SK-N-SH (cell line): ENCODE measurements around the gene TYK2. TPM values are rescaled to one million over a fixed set of nuclear protein-coding genes. Genes with fewer than 3 reads are reported as not detected.

Source experiments
- CTCF ChIA-PET: fragments of 300-600, 350-600 bp; formaldehyde crosslinking; extraction: SDS; loops from one replicate; lab custom pipeline; 2021; lab: Yijun Ruan, JAX
- POLR2A ChIA-PET: fragments of 350-600 bp; sonication (Branson Sonifier 250); formaldehyde crosslinking; extraction: SDS; loops from one replicate; lab custom pipeline; 2020; ENCODE audit warnings: antibody characterized with exemption, inconsistent platforms; lab: Yijun Ruan, JAX
- DNase-seq: peaks from one replicate; pipeline ENCODE4 v3.0.0; 2012
- H2AFZ ChIP-seq: fragments of 200-600 bp; sonication (generic); 2 replicates; pipeline ENCODE4 v1.8.1; 2016; ENCODE audit warnings: antibody characterized with exemption, mild to moderate bottlenecking, low read depth
- H3F3A ChIP-seq: fragments of 200-600 bp; sonication (generic); replicated peaks from 2 replicates; pipeline ENCODE3; 2016; ENCODE audit warnings: antibody characterized with exemption, mild to moderate bottlenecking; ENCODE audit not compliant: insufficient read depth
- H3K27ac ChIP-seq, 2 experiments: fragments of 200-500 bp in 1 of 2; fragments of 200-600 bp in 1 of 2; sonication (Bioruptor generic) in 1 of 2; sonication (generic), shearing (Covaris generic) in 1 of 2; 2 replicates each; pipeline versions ENCODE4 v1.5.1 to v1.6.1; 2014 to 2016; ENCODE audit warnings: low read depth in 2 of 2, inconsistent platforms in 1 of 2, low read length in 1 of 2, mild to moderate bottlenecking in 1 of 2, mixed read lengths in 1 of 2
- H3K27me3 ChIP-seq: fragments of 200-600 bp; sonication (generic), shearing (Covaris generic); 2 replicates; pipeline ENCODE4 v1.6.1; 2016; ENCODE audit warnings: mixed run types; ENCODE audit not compliant: insufficient read depth
- H3K36me3 ChIP-seq, 2 experiments: fragments of 200-500 bp in 1 of 2; fragments of 200-600 bp in 1 of 2; sonication (Bioruptor generic) in 1 of 2; sonication (generic) in 1 of 2; replicated peaks in 1 of 2; 2 replicates each; pipeline versions ENCODE3 to v1.5.1; 2014 to 2016; ENCODE audit warnings: low read length in 1 of 2, mild to moderate bottlenecking in 1 of 2; ENCODE audit not compliant: insufficient read depth in 2 of 2, control insufficient read depth in 1 of 2
- H3K4me1 ChIP-seq, 2 experiments: fragments of 200-500 bp in 1 of 2; fragments of 200-600 bp in 1 of 2; sonication (Bioruptor generic) in 1 of 2; sonication (generic), shearing (Covaris generic) in 1 of 2; 2 replicates each; pipeline versions ENCODE4 v1.5.1 to v1.6.1; 2014 to 2016; ENCODE audit warnings: low read depth in 1 of 2, low read length in 1 of 2, mixed run types in 1 of 2; ENCODE audit not compliant: insufficient read depth in 2 of 2, control insufficient read depth in 1 of 2
- H3K4me2 ChIP-seq: fragments of 200-600 bp; sonication (generic), shearing (Covaris generic); 2 replicates; pipeline ENCODE4 v1.6.1; 2017; ENCODE audit warnings: mixed run types
- H3K4me3 ChIP-seq, 2 experiments: fragments of 200-500 bp in 1 of 2; fragments of 200-600 bp in 1 of 2; sonication (Bioruptor generic) in 1 of 2; sonication (generic), shearing (Covaris generic) in 1 of 2; 2 replicates each; pipeline versions ENCODE4 v1.5.1 to v1.8.1; 2014 to 2016; ENCODE audit warnings: low read depth in 2 of 2, inconsistent platforms in 1 of 2, low read length in 1 of 2, mild to moderate bottlenecking in 1 of 2, mixed read lengths in 1 of 2, moderate library complexity in 1 of 2
- H3K79me2 ChIP-seq: fragments of 200-600 bp; sonication (generic); 2 replicates; pipeline ENCODE4 v1.8.1; 2017; ENCODE audit warnings: mild to moderate bottlenecking; ENCODE audit not compliant: insufficient read depth
- H3K9ac ChIP-seq: fragments of 200-600 bp; sonication (generic); 2 replicates; pipeline ENCODE4 v1.6.1; 2017; ENCODE audit warnings: mixed run types
- H3K9me2 ChIP-seq: fragments of 200-600 bp; sonication (generic); 2 replicates; pipeline ENCODE4 v1.6.1; 2017; ENCODE audit warnings: mixed run types
- H3K9me3 ChIP-seq: fragments of 200-600 bp; sonication (generic); 2 replicates; pipeline ENCODE4 v1.6.1; 2017; ENCODE audit warnings: mixed run types, mild to moderate bottlenecking, moderate library complexity
- H4K20me1 ChIP-seq: fragments of 200-600 bp; sonication (generic); 2 replicates; pipeline ENCODE4 v1.6.1; 2017; ENCODE audit warnings: mild to moderate bottlenecking, mixed run types; ENCODE audit not compliant: insufficient read depth
- ELF1 ChIP-seq: IDR thresholded peaks from 2 replicates; pipeline ENCODE4 v1.4.0; 2012
- EP300 ChIP-seq, 2 experiments: IDR thresholded peaks; 2 replicates each; pipeline versions ENCODE4 v1.4.0 to v1.6.1; 2012; ENCODE audit warnings: borderline replicate concordance in 1 of 2, low read depth in 1 of 2, low read length in 1 of 2
- EZH2phosphoT487 ChIP-seq: fragments of 200-600 bp; sonication (generic); IDR thresholded peaks from 2 replicates; pipeline ENCODE4 v1.6.1; 2017; ENCODE audit warnings: low read depth, mixed run types, mild to moderate bottlenecking, antibody characterized with exemption, moderate library complexity, borderline replicate concordance
- FOSL2 ChIP-seq: IDR thresholded peaks from 2 replicates; pipeline ENCODE4 v1.4.0; 2012; ENCODE audit warnings: low read depth, mild to moderate bottlenecking, moderate library complexity, borderline replicate concordance
- FOXM1 ChIP-seq: IDR thresholded peaks from 2 replicates; pipeline ENCODE4 v1.4.0; 2012; ENCODE audit warnings: low read depth, mild to moderate bottlenecking
- GABPA ChIP-seq: IDR thresholded peaks from 2 replicates; pipeline ENCODE4 v1.4.0; 2012; ENCODE audit warnings: low read depth, mild to moderate bottlenecking
- MEF2A ChIP-seq: IDR thresholded peaks from 2 replicates; pipeline ENCODE4 v1.4.0; 2012; ENCODE audit warnings: low read depth, borderline replicate concordance
- MXI1 ChIP-seq: IDR thresholded peaks from 2 replicates; pipeline ENCODE4 v1.6.1; 2012; ENCODE audit warnings: mild to moderate bottlenecking, low read depth, low read length, improper control_type of control experiment
- NFIC ChIP-seq: IDR thresholded peaks from 2 replicates; pipeline ENCODE4 v1.4.0; 2012; ENCODE audit warnings: borderline replicate concordance
- POLR2AphosphoS5 ChIP-seq: IDR thresholded peaks from 2 replicates; pipeline ENCODE4 v1.6.1; 2012; ENCODE audit warnings: low read depth, low read length
- RAD21 ChIP-seq: IDR thresholded peaks from 2 replicates; pipeline ENCODE4 v1.6.1; 2012; ENCODE audit warnings: mild to moderate bottlenecking, low read length
- RCOR1 ChIP-seq: fragments of 150-350 bp; IDR thresholded peaks from 2 replicates; pipeline ENCODE4 v1.6.1; 2017; ENCODE audit warnings: antibody characterized with exemption, low read length
- SIN3A ChIP-seq: IDR thresholded peaks from 2 replicates; pipeline ENCODE4 v1.6.1; 2012; ENCODE audit warnings: low read depth, mild to moderate bottlenecking, low read length, moderate library complexity, borderline replicate concordance
- SMC3 ChIP-seq: IDR thresholded peaks from 2 replicates; pipeline ENCODE4 v1.6.1; 2012; ENCODE audit warnings: low read depth, low read length, improper control_type of control experiment
- TCF12 ChIP-seq: IDR thresholded peaks from 2 replicates; pipeline ENCODE4 v1.4.0; 2012
- YY1 ChIP-seq: IDR thresholded peaks from 2 replicates; pipeline ENCODE4 v1.4.0; 2012; ENCODE audit warnings: low read depth, mild to moderate bottlenecking
- WGBS: methylation state at CpG from one replicate; pipeline ENCODE4 v1.1.6; 2017; ENCODE audit warnings: low lambda C conversion rate; 5-methylcytosine and 5-hydroxymethylcytosine counted together
- polyA plus RNA-seq, 3 experiments: library from polyadenylated mRNA; depleted of rRNA; stranded (reverse); fragments of >200 nt; gene quantifications; 2 replicates each; pipeline ENCODE4 v1.2.3, GENCODE V29; 2012
- TF ChIP-seq, protein P1 (sequence below): IDR thresholded peaks from 2 replicates; pipeline ENCODE4 v1.4.0; 2012; ENCODE audit warnings: low read depth
- TF ChIP-seq, protein P2 (sequence below): fragments of 150-350 bp; IDR thresholded peaks from 2 replicates; pipeline ENCODE4 v1.6.1; 2016; ENCODE audit warnings: mild to moderate bottlenecking, low read depth, low read length
- TF ChIP-seq, protein P3 (sequence below): fragments of 200-600 bp; sonication (generic); IDR thresholded peaks from 2 replicates; pipeline ENCODE4 v1.6.1; 2017; ENCODE audit warnings: antibody characterized with exemption, mild to moderate bottlenecking, moderate library complexity
- TF ChIP-seq, protein P4 (sequence below): IDR thresholded peaks from 2 replicates; pipeline ENCODE4 v1.4.0; 2012; ENCODE audit warnings: low read depth, borderline replicate concordance

The TYK2 gene
- polyA plus RNA-seq, 1 of the 3 experiments (the other 2 are of a cell fraction) = 44.6 TPM

DNA sequence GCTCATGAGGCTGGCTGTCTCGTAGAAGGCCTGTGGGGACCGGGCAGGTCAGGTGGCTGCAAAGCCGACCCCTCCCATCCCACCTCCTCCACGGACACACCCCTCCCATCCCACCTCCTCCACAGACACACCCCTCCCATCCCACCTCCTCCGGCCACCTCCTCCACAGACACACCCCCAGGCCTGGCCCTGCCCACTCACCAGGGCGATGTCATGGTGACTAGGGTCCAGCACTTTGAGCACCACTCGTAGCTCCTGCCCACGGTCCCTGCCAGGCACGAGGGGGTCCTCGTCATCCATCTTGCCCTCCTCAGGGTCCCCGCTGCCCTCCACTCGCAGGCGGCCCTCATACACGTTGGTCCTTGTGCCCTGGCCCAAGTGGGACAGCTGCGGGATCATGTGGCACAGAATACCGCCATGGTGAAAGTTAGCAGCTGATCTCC lies 18.8 kb downstream of the TYK2 start:
- no peaks in the 10 kb centered on the region for H3K9me3 ChIP-seq
- no peak overlapping the region for H3K9ac ChIP-seq
- H3K27ac ChIP-seq = no peak overlapping the region
- H3K36me3 ChIP-seq = peaks cover 6 to 24% of the 10 kb centered on the region in 2 experiments
- POLR2A ChIA-PET = no interaction called here
- H3K4me3 ChIP-seq = no peak overlapping the region
- CTCF ChIA-PET = interaction anchor here (0.8 to 1.2 kb wide), 3 partner anchors 55 to 103 kb away, joined by 3 read pairs; no protein-coding TSS in a partner anchor
- no peak overlapping the region for H2AFZ ChIP-seq
- H3K9me2 ChIP-seq = no peaks in the 10 kb centered on the region
- H3K27me3 ChIP-seq = no peaks in the 10 kb centered on the region
- no peaks in the 10 kb centered on the region for H4K20me1 ChIP-seq
- H3K4me1 ChIP-seq = no peaks in the 10 kb centered on the region
- DNase-seq = no peak
- no peaks in the 10 kb centered on the region for H3F3A ChIP-seq
- TF ChIP-seq RAD21 (no peak), FOXM1 (no peak), TCF12 (no peak), RCOR1 (no peak), GABPA (no peak), ELF1 (no peak), SIN3A (no peak), MXI1 (no peak), EZH2phosphoT487 (no peak), MEF2A (no peak), YY1 (no peak), FOSL2 (no peak), POLR2AphosphoS5 (no peak)
- TF ChIP-seq, protein P1, sequence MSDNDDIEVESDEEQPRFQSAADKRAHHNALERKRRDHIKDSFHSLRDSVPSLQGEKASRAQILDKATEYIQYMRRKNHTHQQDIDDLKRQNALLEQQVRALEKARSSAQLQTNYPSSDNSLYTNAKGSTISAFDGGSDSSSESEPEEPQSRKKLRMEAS = no peak
- TF ChIP-seq, protein P2, sequence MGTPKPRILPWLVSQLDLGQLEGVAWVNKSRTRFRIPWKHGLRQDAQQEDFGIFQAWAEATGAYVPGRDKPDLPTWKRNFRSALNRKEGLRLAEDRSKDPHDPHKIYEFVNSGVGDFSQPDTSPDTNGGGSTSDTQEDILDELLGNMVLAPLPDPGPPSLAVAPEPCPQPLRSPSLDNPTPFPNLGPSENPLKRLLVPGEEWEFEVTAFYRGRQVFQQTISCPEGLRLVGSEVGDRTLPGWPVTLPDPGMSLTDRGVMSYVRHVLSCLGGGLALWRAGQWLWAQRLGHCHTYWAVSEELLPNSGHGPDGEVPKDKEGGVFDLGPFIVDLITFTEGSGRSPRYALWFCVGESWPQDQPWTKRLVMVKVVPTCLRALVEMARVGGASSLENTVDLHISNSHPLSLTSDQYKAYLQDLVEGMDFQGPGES = no peak
- TF ChIP-seq, all 33 proteins: peak for 0
- WGBS = 88% methylated on average over 16 of the region's 16 CpGs
- Histone ChIP-seq H3K4me2 (no peak overlapping the region), H3K79me2 (no peaks in the 10 kb centered on the region)

DNA sequence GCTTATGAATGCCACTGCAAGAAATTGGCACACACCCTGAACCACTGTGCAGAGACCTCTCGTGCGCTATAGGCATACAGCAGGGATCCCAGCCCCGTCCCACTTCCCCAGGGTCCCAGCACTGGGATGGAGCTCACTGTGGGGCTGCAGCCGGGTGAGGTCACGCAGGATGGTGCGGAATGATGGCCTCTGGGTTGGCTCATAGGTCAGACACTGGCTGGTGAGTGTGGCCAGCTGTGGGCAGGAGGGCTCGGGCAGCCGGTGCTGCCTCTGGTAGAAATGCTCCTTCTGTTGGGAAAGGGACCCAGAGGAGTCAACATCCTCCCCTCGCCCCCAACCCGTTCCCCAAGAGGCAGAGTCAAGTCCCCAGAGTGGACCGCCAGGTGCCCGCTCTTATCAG lies 23.9 kb downstream of the TYK2 start:
- Histone ChIP-seq H3K9me2 (no peaks in the 10 kb centered on the region), H3K9me3 (no peaks in the 10 kb centered on the region), H4K20me1 (no peaks in the 10 kb centered on the region), H3F3A (no peaks in the 10 kb centered on the region), H3K79me2 (no peaks in the 10 kb centered on the region), H3K9ac (no peak overlapping the region), H3K27ac (no peak overlapping the region), H3K36me3 (peaks cover 11% of the 10 kb centered on the region in 2 experiments), H3K4me1 (no peaks in the 10 kb centered on the region), H3K4me2 (no peak overlapping the region), H2AFZ (no peak overlapping the region), H3K4me3 (no peak overlapping the region), H3K27me3 (no peaks in the 10 kb centered on the region)
- TF ChIP-seq EP300 (IDR thresholded peaks at IDR 0.05; ENCODE audit: borderline replicate concordance in 1 of 2, low read depth in 1 of 2, low read length in 1 of 2) (no peak), NFIC (no peak), SMC3 (no peak), YY1 (no peak)
- TF ChIP-seq, protein P3, sequence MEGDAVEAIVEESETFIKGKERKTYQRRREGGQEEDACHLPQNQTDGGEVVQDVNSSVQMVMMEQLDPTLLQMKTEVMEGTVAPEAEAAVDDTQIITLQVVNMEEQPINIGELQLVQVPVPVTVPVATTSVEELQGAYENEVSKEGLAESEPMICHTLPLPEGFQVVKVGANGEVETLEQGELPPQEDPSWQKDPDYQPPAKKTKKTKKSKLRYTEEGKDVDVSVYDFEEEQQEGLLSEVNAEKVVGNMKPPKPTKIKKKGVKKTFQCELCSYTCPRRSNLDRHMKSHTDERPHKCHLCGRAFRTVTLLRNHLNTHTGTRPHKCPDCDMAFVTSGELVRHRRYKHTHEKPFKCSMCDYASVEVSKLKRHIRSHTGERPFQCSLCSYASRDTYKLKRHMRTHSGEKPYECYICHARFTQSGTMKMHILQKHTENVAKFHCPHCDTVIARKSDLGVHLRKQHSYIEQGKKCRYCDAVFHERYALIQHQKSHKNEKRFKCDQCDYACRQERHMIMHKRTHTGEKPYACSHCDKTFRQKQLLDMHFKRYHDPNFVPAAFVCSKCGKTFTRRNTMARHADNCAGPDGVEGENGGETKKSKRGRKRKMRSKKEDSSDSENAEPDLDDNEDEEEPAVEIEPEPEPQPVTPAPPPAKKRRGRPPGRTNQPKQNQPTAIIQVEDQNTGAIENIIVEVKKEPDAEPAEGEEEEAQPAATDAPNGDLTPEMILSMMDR = no peak
- TF ChIP-seq, protein P4, sequence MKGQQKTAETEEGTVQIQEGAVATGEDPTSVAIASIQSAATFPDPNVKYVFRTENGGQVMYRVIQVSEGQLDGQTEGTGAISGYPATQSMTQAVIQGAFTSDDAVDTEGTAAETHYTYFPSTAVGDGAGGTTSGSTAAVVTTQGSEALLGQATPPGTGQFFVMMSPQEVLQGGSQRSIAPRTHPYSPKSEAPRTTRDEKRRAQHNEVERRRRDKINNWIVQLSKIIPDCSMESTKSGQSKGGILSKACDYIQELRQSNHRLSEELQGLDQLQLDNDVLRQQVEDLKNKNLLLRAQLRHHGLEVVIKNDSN = no peak
- TF ChIP-seq, protein P2 = no peak
- CTCF ChIA-PET = interaction anchor here (0.9 kb wide), 1 partner anchor 33 kb away, joined by 3 read pairs; no protein-coding TSS in a partner anchor
- DNase-seq = no peak
- WGBS = 98% methylated on average over 6 of the region's 12 CpGs
- POLR2A ChIA-PET = no interaction called here
